H9 (cell line): Measurements from ENCODE around the gene NEDD4L. TPM values are rescaled to one million over a fixed set of nuclear protein-coding genes. Genes with fewer than 3 reads are reported as not detected.

Experiments used
- DNase-seq: peaks from one replicate; pipeline ENCODE4 v3.0.0-alpha.2; 2017
- H2AFZ ChIP-seq: one replicate; pipeline ENCODE4 v1.6.1; 2013; ENCODE audit warnings: mild to moderate bottlenecking, low read length, control low read depth, moderate library complexity
- H2AK5ac ChIP-seq: 2 replicates; pipeline ENCODE4 v1.6.1; 2013; ENCODE audit warnings: low read length, control low read depth, mixed read lengths; ENCODE audit not compliant: insufficient read length
- H2BK120ac ChIP-seq: one replicate; pipeline ENCODE4 v1.6.1; 2013; ENCODE audit warnings: low read depth, mild to moderate bottlenecking, low read length, control low read depth, inconsistent platforms; ENCODE audit not compliant: poor library complexity, severe bottlenecking
- H2BK12ac ChIP-seq: 2 replicates; pipeline ENCODE4 v1.6.1; 2013; ENCODE audit warnings: low read length, control low read depth, mixed read lengths, low read depth; ENCODE audit not compliant: insufficient read length
- H2BK15ac ChIP-seq: 2 replicates; pipeline ENCODE4 v1.6.1; 2013; ENCODE audit warnings: low read depth, low read length, control low read depth
- H2BK20ac ChIP-seq: one replicate; pipeline ENCODE4 v1.6.1; 2013; ENCODE audit warnings: low read depth, mild to moderate bottlenecking, low read length, control low read depth, inconsistent platforms; ENCODE audit not compliant: poor library complexity, severe bottlenecking
- H2BK5ac ChIP-seq: 2 replicates; pipeline ENCODE4 v1.6.1; 2013; ENCODE audit warnings: low read length, control low read depth, mixed read lengths; ENCODE audit not compliant: insufficient read length
- H3K14ac ChIP-seq: 2 replicates; pipeline ENCODE4 v1.6.1; 2013; ENCODE audit warnings: low read length, control low read depth; ENCODE audit not compliant: insufficient read depth
- H3K18ac ChIP-seq: 2 replicates; pipeline ENCODE4 v1.6.1; 2013; ENCODE audit warnings: low read depth, mild to moderate bottlenecking, mixed read lengths, low read length, control low read depth; ENCODE audit not compliant: insufficient read length
- H3K23ac ChIP-seq: 2 replicates; pipeline ENCODE4 v1.6.1; 2013; ENCODE audit warnings: low read length, control low read depth, mixed read lengths, low read depth; ENCODE audit not compliant: insufficient read length
- H3K23me2 ChIP-seq: 2 replicates; pipeline ENCODE4 v1.6.1; 2013; ENCODE audit warnings: low read depth, mild to moderate bottlenecking, mixed read lengths, low read length, control low read depth; ENCODE audit not compliant: insufficient read length, poor library complexity, severe bottlenecking
- H3K27ac ChIP-seq: 2 replicates; pipeline ENCODE4 v1.5.1; 2013; ENCODE audit warnings: low read length, control low read depth, mixed read lengths, low read depth; ENCODE audit not compliant: insufficient read length
- H3K27me3 ChIP-seq: 2 replicates; pipeline ENCODE4 v1.6.1; 2013; ENCODE audit warnings: low read length, control low read depth, inconsistent platforms; ENCODE audit not compliant: insufficient read depth
- H3K4ac ChIP-seq: 2 replicates; pipeline ENCODE4 v1.6.1; 2013; ENCODE audit warnings: low read depth, mild to moderate bottlenecking, control low read depth, inconsistent platforms, low read length, moderate library complexity
- H3K4me1 ChIP-seq: 2 replicates; pipeline ENCODE4 v1.6.1; 2013; ENCODE audit warnings: low read length, control low read depth, inconsistent platforms; ENCODE audit not compliant: insufficient read depth
- H3K4me2 ChIP-seq: 2 replicates; pipeline ENCODE4 v1.6.1; 2013; ENCODE audit warnings: low read length, control low read depth, mixed read lengths; ENCODE audit not compliant: insufficient read length, insufficient read depth
- H3K56ac ChIP-seq: 2 replicates; pipeline ENCODE4 v1.6.1; 2013; ENCODE audit warnings: low read depth, mild to moderate bottlenecking, mixed read lengths, low read length, control low read depth; ENCODE audit not compliant: insufficient read length
- H3K79me1 ChIP-seq: 2 replicates; pipeline ENCODE4 v1.6.1; 2013; ENCODE audit warnings: low read depth, mild to moderate bottlenecking, moderate library complexity, low read length, control low read depth, inconsistent platforms; ENCODE audit not compliant: insufficient read depth, poor library complexity, severe bottlenecking
- H3K79me2 ChIP-seq: 2 replicates; pipeline ENCODE4 v1.6.1; 2013; ENCODE audit warnings: low read length, control low read depth, inconsistent platforms; ENCODE audit not compliant: insufficient read depth
- H3K9ac ChIP-seq: 2 replicates; pipeline ENCODE4 v1.6.1; 2013; ENCODE audit warnings: low read length, control low read depth, mixed read lengths; ENCODE audit not compliant: insufficient read length; ENCODE audit errors: extremely low read depth
- H3K9me3 ChIP-seq: one replicate; pipeline ENCODE4 v1.6.1; 2013; ENCODE audit warnings: low read depth, low read length, inconsistent platforms; ENCODE audit not compliant: control insufficient read depth
- H3T11ph ChIP-seq: one replicate; pipeline ENCODE4 v1.6.1; 2013; ENCODE audit warnings: mild to moderate bottlenecking, low read length, control low read depth, inconsistent platforms
- H4K20me1 ChIP-seq: one replicate; pipeline ENCODE4 v1.6.1; 2013; ENCODE audit not compliant: control insufficient read depth, insufficient read length, insufficient read depth
- H4K5ac ChIP-seq: 2 replicates; pipeline ENCODE4 v1.6.1; 2013; ENCODE audit warnings: low read depth, mild to moderate bottlenecking, mixed read lengths, low read length, control low read depth; ENCODE audit not compliant: insufficient read length
- H4K8ac ChIP-seq: replicated peaks from 2 replicates; pipeline ENCODE4 v1.6.1; 2013; ENCODE audit warnings: low read length, control low read depth, mixed read lengths, low read depth; ENCODE audit not compliant: insufficient read length
- H4K91ac ChIP-seq: 2 replicates; pipeline ENCODE4 v1.6.1; 2013; ENCODE audit warnings: low read depth, mild to moderate bottlenecking, moderate library complexity, mixed read lengths, low read length, control low read depth; ENCODE audit not compliant: insufficient read length
- H3K27ac Mint-ChIP-seq, 3 experiments: 2 replicates in 2 of 3; 3 replicates in 1 of 3; pipeline ENCODE4 v1.8.0; 2020 to 2021; ENCODE audit warnings: mixed read lengths in 3 of 3, mild to moderate bottlenecking in 1 of 3, moderate library complexity in 1 of 3
- H3K27me3 Mint-ChIP-seq: 2 replicates; pipeline ENCODE4 v1.8.0; 2021; ENCODE audit warnings: low read depth, mild to moderate bottlenecking, moderate library complexity, mixed read lengths
- H3K36me3 Mint-ChIP-seq, 3 experiments: 2 replicates in 2 of 3; 3 replicates in 1 of 3; pipeline ENCODE4 v1.8.0; 2020 to 2021; ENCODE audit warnings: low read depth in 3 of 3, mixed read lengths in 3 of 3; ENCODE audit not compliant: insufficient read depth in 1 of 3
- H3K4me1 Mint-ChIP-seq, 2 experiments: 2 replicates each; pipeline ENCODE4 v1.8.0; 2020; ENCODE audit warnings: mixed read lengths in 2 of 2
- H3K4me3 Mint-ChIP-seq, 2 experiments: 2 replicates in 1 of 2; 3 replicates in 1 of 2; pipeline ENCODE4 v1.8.0; 2020 to 2021; ENCODE audit warnings: mild to moderate bottlenecking in 2 of 2, mixed read lengths in 2 of 2, moderate library complexity in 1 of 2
- H3K9me3 Mint-ChIP-seq, 2 experiments: 2 replicates in 1 of 2; 3 replicates in 1 of 2; pipeline ENCODE4 v1.8.0; 2020; ENCODE audit warnings: mild to moderate bottlenecking in 2 of 2, mixed read lengths in 2 of 2, moderate library complexity in 1 of 2
- CTCF ChIP-seq: fragments of 200-600 bp; sonication (generic); conservative IDR thresholded peaks from 3 replicates; pipeline ENCODE4 v1.8.0; 2021; ENCODE audit warnings: antibody characterized with exemption, mild to moderate bottlenecking
- WGBS: extraction: QIAGEN DNeasy Blood & Tissue Kit; methylation state at CpG from one replicate; pipeline ENCODE4 v1.1.7; 2013; ENCODE audit warnings: missing lambda C conversion rate, low lambda C conversion rate, mixed read lengths; ENCODE audit not compliant: insufficient read length; ENCODE audit errors: extremely low coverage; 5-methylcytosine and 5-hydroxymethylcytosine counted together
- total RNA-seq: library from RNA; stranded (reverse); gene quantifications from 2 replicates; pipeline ENCODE4 v1.2.1, GENCODE V29; 2021

NEDD4L gene
- total RNA-seq, 1 experiment from 2014 or later: 76.3 TPM

GRCh38 chr18:58431215-58431614, 387.2 kb downstream of the NEDD4L start:
- H3K4me2 ChIP-seq: no peak overlapping the region
- no peaks in the 10 kb centered on the region for H3K79me1 ChIP-seq
- Mint-ChIP-seq H3K36me3 (no peaks in the 10 kb centered on the region), H3K4me3 (no peak overlapping the region), H3K4me1 (peaks cover 8 to 17% of the 10 kb centered on the region in 2 experiments), H3K27ac (no peak overlapping the region), H3K9me3 (no peaks in the 10 kb centered on the region), H3K27me3 (no peaks in the 10 kb centered on the region)
- H3K23me2 ChIP-seq: no peaks in the 10 kb centered on the region
- no peak overlapping the region for H3K56ac ChIP-seq
- no peak overlapping the region for H3K4ac ChIP-seq
- H3T11ph ChIP-seq: no peak overlapping the region
- no peak for DNase-seq
- TF ChIP-seq CTCF: no peak
- no peaks in the 10 kb centered on the region for H3K4me1 ChIP-seq
- H4K5ac ChIP-seq: no peak overlapping the region
- no peak overlapping the region for H3K27ac ChIP-seq
- H4K8ac ChIP-seq: no peak overlapping the region
- no peak overlapping the region for H2BK20ac ChIP-seq
- no peaks in the 10 kb centered on the region for H4K20me1 ChIP-seq
- H2BK5ac ChIP-seq: no peak overlapping the region
- H2BK15ac ChIP-seq: no peak overlapping the region
- no peak overlapping the region for H3K14ac ChIP-seq
- no CpG with 5 or more reads among the region's 5 CpGs for WGBS
- H2BK12ac ChIP-seq: no peak overlapping the region
- no peaks in the 10 kb centered on the region for H3K9me3 ChIP-seq
- H3K9ac ChIP-seq: no peak overlapping the region
- no peaks in the 10 kb centered on the region for H3K27me3 ChIP-seq
- no peak overlapping the region for H3K18ac ChIP-seq
- no peak overlapping the region for H2AK5ac ChIP-seq
- no peak overlapping the region for H2AFZ ChIP-seq
- H3K23ac ChIP-seq: no peak overlapping the region
- no peak overlapping the region for H2BK120ac ChIP-seq
- H3K79me2 ChIP-seq: no peaks in the 10 kb centered on the region
- H4K91ac ChIP-seq: no peak overlapping the region
